Inflammatory macrophage treated with lipopolysaccharide for 1 hour (primary cell): Measurements from ENCODE around the gene FBLN2.

ENCODE experiments used
- DNase-seq, 2 donors: peaks; one replicate each; pipeline ENCODE4 v3.0.0-alpha.2; 2020 to 2022

FBLN2 gene

GRCh38 chr3:13651775-13652428 lies 103.0 kb downstream of the FBLN2 start:
- DNase-seq = no peak

- no peak for DNase-seq
Measured at GRCh38 chr3:13652728-13653127, 103.8 kb downstream of the FBLN2 start.

GRCh38 chr3:13653631-13654279 lies 104.8 kb downstream of the FBLN2 start:
- no peak for DNase-seq

- DNase-seq = no peak
Measured at GRCh38 chr3:13654330-13655060, 105.6 kb downstream of the FBLN2 start.

GRCh38 chr3:13655061-13655913 lies 106.4 kb downstream of the FBLN2 start:
- DNase-seq = peak; percentile 33 to 46

- DNase-seq = no peak
Measured at GRCh38 chr3:13656584-13657301, 107.8 kb downstream of the FBLN2 start.

GRCh38 chr3:13657660-13658435 lies 108.9 kb downstream of the FBLN2 start:
- DNase-seq = peak; percentile 15 to 61

- no peak for DNase-seq
Measured at GRCh38 chr3:13658681-13659080, 109.8 kb downstream of the FBLN2 start.

GRCh38 chr3:13659221-13659969 lies 110.5 kb downstream of the FBLN2 start:
- DNase-seq = no peak

GRCh38 chr3:13660042-13660874 lies 111.3 kb downstream of the FBLN2 start:
- DNase-seq = no peak

- no peak for DNase-seq
Measured at GRCh38 chr3:13661121-13661520, 112.2 kb downstream of the FBLN2 start.

- no peak for DNase-seq
Measured at GRCh38 chr3:13662238-13662847, 113.4 kb downstream of the FBLN2 start.

GRCh38 chr3:13663781-13664535 lies 115.0 kb downstream of the FBLN2 start:
- DNase-seq = no peak

- DNase-seq = no peak
Measured at GRCh38 chr3:13665582-13666226, 116.8 kb downstream of the FBLN2 start.

GRCh38 chr3:13666227-13666619 lies 117.3 kb downstream of the FBLN2 start:
- no peak for DNase-seq

- no peak for DNase-seq
Measured at GRCh38 chr3:13666781-13667709, 118.1 kb downstream of the FBLN2 start.

- DNase-seq = no peak
Measured at GRCh38 chr3:13668136-13668535, 119.2 kb downstream of the FBLN2 start.
